GM23248 (cell line): Measurements from ENCODE around the gene RETREG1. TPM values are rescaled to one million over a fixed set of nuclear protein-coding genes. Genes with fewer than 3 reads are reported as not detected.
"Not testable (repeated sequence)": the region's sequence is repeated elsewhere in the genome, so short reads cannot be mapped to it uniquely, and the experiment has no call there.

Source experiments
- DNase-seq: peaks from one replicate; pipeline ENCODE4 v3.0.0-alpha.2; 2015
- H2AFZ ChIP-seq: fragments of 200-600 bp; sonication (generic); 2 replicates; pipeline ENCODE4 v1.6.1; 2016; ENCODE audit warnings: antibody characterized with exemption
- H3F3A ChIP-seq: fragments of 200-600 bp; sonication (generic); 2 replicates; pipeline ENCODE4 v1.6.1; 2016; ENCODE audit warnings: mild to moderate bottlenecking, antibody characterized with exemption, mixed run types; ENCODE audit not compliant: insufficient read depth
- H3K27ac ChIP-seq: fragments of 200-600 bp; sonication (generic); 2 replicates; pipeline ENCODE4 v1.5.1; 2016; ENCODE audit warnings: mild to moderate bottlenecking
- H3K27me3 ChIP-seq: fragments of 200-600 bp; sonication (generic); replicated peaks from 2 replicates; pipeline ENCODE4 v1.6.1; 2016; ENCODE audit warnings: mild to moderate bottlenecking; ENCODE audit not compliant: insufficient read depth
- H3K36me3 ChIP-seq: fragments of 200-600 bp; sonication (generic); 2 replicates; pipeline ENCODE4 v1.6.1; 2016; ENCODE audit warnings: low read depth, mild to moderate bottlenecking
- H3K4me1 ChIP-seq: fragments of 200-600 bp; sonication (generic); 2 replicates; pipeline ENCODE4 v1.6.1; 2016; ENCODE audit warnings: mild to moderate bottlenecking; ENCODE audit not compliant: insufficient read depth
- H3K4me2 ChIP-seq: fragments of 200-600 bp; sonication (generic); one replicate; pipeline ENCODE4 v1.6.1; 2016; ENCODE audit warnings: mild to moderate bottlenecking; ENCODE audit not compliant: unreplicated experiment
- H3K4me3 ChIP-seq: fragments of 200-600 bp; sonication (generic); 2 replicates; pipeline ENCODE4 v1.5.1; 2016; ENCODE audit warnings: mild to moderate bottlenecking
- H3K79me2 ChIP-seq: fragments of 200-600 bp; sonication (generic); 2 replicates; pipeline ENCODE4 v1.6.1; 2016; ENCODE audit warnings: mild to moderate bottlenecking; ENCODE audit not compliant: insufficient read depth
- H3K9ac ChIP-seq: fragments of 200-600 bp; sonication (generic); 2 replicates; pipeline ENCODE4 v1.6.1; 2016; ENCODE audit warnings: mild to moderate bottlenecking
- H3K9me2 ChIP-seq: fragments of 200-600 bp; sonication (generic); 2 replicates; pipeline ENCODE4 v1.6.1; 2016; ENCODE audit warnings: mixed run types, mild to moderate bottlenecking, moderate library complexity; ENCODE audit not compliant: insufficient read depth
- H3K9me3 ChIP-seq: fragments of 200-600 bp; sonication (generic); one replicate; pipeline ENCODE4 v1.6.1; 2017; ENCODE audit warnings: low read depth
- H4K20me1 ChIP-seq: fragments of 200-600 bp; sonication (generic); 2 replicates; pipeline ENCODE4 v1.6.0; 2016; ENCODE audit not compliant: insufficient read depth
- EZH2 ChIP-seq: fragments of 200-600 bp; sonication (generic); IDR thresholded peaks from 2 replicates; pipeline ENCODE4 v1.6.1; 2018; ENCODE audit warnings: antibody characterized with exemption, mild to moderate bottlenecking; ENCODE audit not compliant: insufficient read depth, poor library complexity, severe bottlenecking
- EZH2phosphoT487 ChIP-seq: fragments of 200-600 bp; sonication (generic); IDR thresholded peaks from 2 replicates; pipeline ENCODE4 v1.6.1; 2018; ENCODE audit warnings: antibody characterized with exemption, moderate library complexity, mild to moderate bottlenecking, low read depth; ENCODE audit not compliant: insufficient read depth
- WGBS, 2 experiments: methylation state at CpG; one replicate each; pipeline ENCODE4 v1.1.6; 2015 to 2017; ENCODE audit warnings: low lambda C conversion rate in 2 of 2, low coverage in 1 of 2; ENCODE audit errors: missing lambda C conversion rate in 2 of 2; 5-methylcytosine and 5-hydroxymethylcytosine counted together
- in situ Hi-C: fragments of 300-500 bp; cut with MboI; formaldehyde crosslinking; loops from 2 replicates; pipeline ENCODE4 v1.15.0; 2020
- polyA plus RNA-seq: library from polyadenylated mRNA; unstranded; fragments of >200 nt; fragmentation: Nextera tagmentation; extraction: Ambion mirVana; gene quantifications from 2 replicates; pipeline ENCODE4 v1.2.1, GENCODE V29; 2016
- total RNA-seq: library from RNA; depleted of rRNA; stranded (reverse); fragments of >200 nt; shearing (Covaris generic); gene quantifications from 2 replicates; pipeline ENCODE4 v1.2.3, GENCODE V29; 2014

Gene RETREG1
- total and polyA plus RNA-seq, 2 experiments from 2014 or later = 0.22 to 1.1 TPM

- TF ChIP-seq EZH2phosphoT487 (no peak), EZH2 (no peak)
- peak; percentile 61 for DNase-seq
- H3K36me3 ChIP-seq = no peaks in the 10 kb centered on the region
- H4K20me1 ChIP-seq = no peaks in the 10 kb centered on the region
- H3K9ac ChIP-seq = peak overlapping the region; percentile 22; the same call in 1 of the 2 replicates
- H2AFZ ChIP-seq = peak overlapping the region; percentile 41; the same call in 1 of the 2 replicates
- no peaks in the 10 kb centered on the region for H3K27me3 ChIP-seq
- in situ Hi-C loops = no loop called here
- no peaks in the 10 kb centered on the region for H3K9me2 ChIP-seq
- H3K79me2 ChIP-seq = no peaks in the 10 kb centered on the region
- WGBS, 2 experiments = 5 to 10% methylated on average over 2 of the region's 2 CpGs
- no peak overlapping the region for H3K4me3 ChIP-seq
- H3K27ac ChIP-seq = peak overlapping the region; percentile 36
- H3K9me3 ChIP-seq = no peaks in the 10 kb centered on the region
- H3F3A ChIP-seq = peaks cover 34% of the 10 kb centered on the region
- H3K4me2 ChIP-seq = no peak overlapping the region
- H3K4me1 ChIP-seq = no peaks in the 10 kb centered on the region; the same call in 1 of the 2 replicates
Observed at GRCh38 chr5:16656561-16657191, 39.9 kb upstream of the RETREG1 start.

- Histone ChIP-seq H3K9ac (no peak overlapping the region), H2AFZ (no peak overlapping the region), H3K27ac (no peak overlapping the region), H3K36me3 (no peaks in the 10 kb centered on the region), H3K9me2 (no peaks in the 10 kb centered on the region), H3K4me2 (no peak overlapping the region), H4K20me1 (no peaks in the 10 kb centered on the region), H3K9me3 (no peaks in the 10 kb centered on the region), H3K4me3 (no peak overlapping the region), H3K79me2 (no peaks in the 10 kb centered on the region), H3K27me3 (no peaks in the 10 kb centered on the region), H3F3A (peaks cover 19% of the 10 kb centered on the region), H3K4me1 (no peaks in the 10 kb centered on the region; the same call in 1 of the 2 replicates)
- in situ Hi-C loops = no loop called here
- WGBS, 2 experiments = 37 to 38% methylated on average over 6 of the region's 6 CpGs
- no peak for TF ChIP-seq EZH2
- TF ChIP-seq EZH2phosphoT487 = no peak
- peak; percentile 16 for DNase-seq
Observed at GRCh38 chr5:16654647-16655334, 38.0 kb upstream of the RETREG1 start.

- in situ Hi-C loops, H3K9me3 ChIP-seq, H4K20me1 ChIP-seq, H3K9me2 ChIP-seq, H3K4me2 ChIP-seq, H3K79me2 ChIP-seq, H3K27ac ChIP-seq, DNase-seq, H3F3A ChIP-seq, H3K4me3 ChIP-seq, H2AFZ ChIP-seq, H3K27me3 ChIP-seq, H3K4me1 ChIP-seq, H3K36me3 ChIP-seq, H3K9ac ChIP-seq: not testable (repeated sequence)
- 55 to 67% methylated on average over 8 of the region's 8 CpGs for WGBS, 2 experiments
Observed at GRCh38 chr5:16648739-16649138, 31.9 kb upstream of the RETREG1 start.

- Histone ChIP-seq H3K79me2 (no peaks in the 10 kb centered on the region), H3K9me2 (no peaks in the 10 kb centered on the region), H3K9ac (no peak overlapping the region), H3K27me3 (no peaks in the 10 kb centered on the region; the same call in 1 of the 2 replicates), H3F3A (no peaks in the 10 kb centered on the region), H3K36me3 (no peaks in the 10 kb centered on the region), H4K20me1 (no peaks in the 10 kb centered on the region), H3K4me2 (no peak overlapping the region), H3K27ac (no peak overlapping the region), H3K4me1 (no peaks in the 10 kb centered on the region), H3K4me3 (no peak overlapping the region), H3K9me3 (no peaks in the 10 kb centered on the region), H2AFZ (no peak overlapping the region)
- 69 to 76% methylated on average over 11 of the region's 11 CpGs for WGBS, 2 experiments
- in situ Hi-C loops = no loop called here
- no peak for TF ChIP-seq EZH2
- TF ChIP-seq EZH2phosphoT487 = no peak
- no peak for DNase-seq
Observed at GRCh38 chr5:16644301-16644889, 27.6 kb upstream of the RETREG1 start.
